C4-2B (cell line): ENCODE measurements around the gene COX4I2.

Experiments
- H3K27ac ChIP-seq: fragments of 450-650 bp; 2 replicates; pipeline ENCODE4 v1.5.1; 2017
- CTCF ChIP-seq: fragments of 450-650 bp; conservative IDR thresholded peaks from 2 replicates; pipeline ENCODE4 v1.5.1; 2017; ENCODE audit warnings: mild to moderate bottlenecking
- ZFX ChIP-seq: fragments of 450-650 bp; IDR thresholded peaks from 2 replicates; pipeline ENCODE4 v1.6.1; 2017

Gene COX4I2

GRCh38 chr20:31682927-31683326 lies 45.2 kb downstream of the COX4I2 start:
- H3K27ac ChIP-seq = no peak overlapping the region
- TF ChIP-seq CTCF (no peak), ZFX (no peak)

GRCh38 chr20:31684153-31685015 lies 46.7 kb downstream of the COX4I2 start:
- H3K27ac ChIP-seq = no peak overlapping the region
- TF ChIP-seq ZFX = no peak

GRCh38 chr20:31685853-31686643 lies 48.3 kb downstream of the COX4I2 start:
- no peak overlapping the region for H3K27ac ChIP-seq
- TF ChIP-seq ZFX (no peak), CTCF (no peak)

- H3K27ac ChIP-seq = no peak overlapping the region
Measured at GRCh38 chr20:31687777-31688176, 50.1 kb downstream of the COX4I2 start.

GRCh38 chr20:31689141-31689540 lies 51.4 kb downstream of the COX4I2 start:
- TF ChIP-seq ZFX (no peak), CTCF (no peak)
- H3K27ac ChIP-seq = no peak overlapping the region

More at GRCh38 chr20:31687777-31688176, 50.1 kb downstream of the COX4I2 start:
- TF ChIP-seq ZFX = no peak
- TF ChIP-seq CTCF = no peak

GRCh38 chr20:31690124-31690666 lies 52.5 kb downstream of the COX4I2 start:
- TF ChIP-seq CTCF (no peak), ZFX (no peak)
- no peak overlapping the region for H3K27ac ChIP-seq

- H3K27ac ChIP-seq = no peak overlapping the region
- TF ChIP-seq ZFX (no peak), CTCF (no peak)
Measured at GRCh38 chr20:31691646-31692275, 54.0 kb downstream of the COX4I2 start.
